GM18870 (cell line): ENCODE results near the gene PLCXD1.
"Not testable (repeated sequence)": the region's sequence is repeated elsewhere in the genome, so short reads cannot be mapped to it uniquely, and the experiment has no call there.

Experiments used
- ATAC-seq: cut with Tn5 transposase; IDR thresholded peaks from one replicate; pipeline ENCODE4 v1.9.1; 2021; ENCODE audit warnings: moderate library complexity; ENCODE audit not compliant: unreplicated experiment

The PLCXD1 gene

DNA sequence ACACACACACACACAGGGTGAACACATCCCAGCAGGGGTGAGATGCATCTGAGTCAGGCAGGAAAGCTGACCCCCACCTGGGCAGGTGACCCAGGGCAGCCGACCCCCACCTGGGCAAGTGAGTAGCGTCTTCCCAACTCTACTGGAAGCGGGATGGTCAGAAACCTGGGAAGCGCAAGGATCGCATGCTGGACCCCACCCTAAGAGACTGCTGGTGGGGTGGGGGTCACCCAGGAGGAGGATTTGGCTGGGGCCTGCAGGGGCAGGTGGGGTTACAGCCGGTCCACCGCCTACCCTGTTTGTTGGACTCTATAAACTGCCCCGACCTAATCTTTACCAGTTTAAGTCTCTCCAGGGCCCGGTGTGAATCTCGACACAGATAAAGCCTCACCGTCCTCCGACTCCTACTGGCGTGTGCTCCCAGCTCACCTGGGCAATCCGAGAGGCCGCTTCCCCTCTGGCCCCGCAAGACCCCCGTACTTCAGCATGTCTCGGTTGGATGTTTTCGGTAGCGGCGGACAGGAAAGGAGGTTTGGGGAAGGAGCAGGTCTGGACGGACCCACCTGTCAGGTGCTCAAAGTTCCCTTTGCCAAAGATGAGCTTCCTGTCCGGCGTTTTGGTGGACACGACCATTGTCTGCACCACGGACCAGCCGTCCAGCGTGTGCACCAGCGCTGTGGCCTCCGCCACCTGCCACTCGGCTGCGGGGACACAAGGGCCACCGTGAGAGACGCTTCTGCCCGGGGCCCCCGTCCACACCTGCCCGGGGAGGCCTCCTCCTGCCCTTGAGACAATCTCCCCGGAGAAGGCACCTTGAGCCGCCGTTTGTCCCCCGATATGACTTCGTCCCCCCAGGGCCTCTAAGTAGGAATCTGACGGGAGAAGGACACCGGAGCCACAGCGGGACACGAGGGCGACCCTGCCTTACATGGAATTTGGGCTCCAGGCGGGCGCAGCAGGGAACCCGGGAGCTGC is 35.5 kb downstream of the PLCXD1 start:
- no peak for ATAC-seq

- no peak for ATAC-seq
Observed at GRCh38 chrX:317424-318067, 36.4 kb downstream of the PLCXD1 start.

DNA sequence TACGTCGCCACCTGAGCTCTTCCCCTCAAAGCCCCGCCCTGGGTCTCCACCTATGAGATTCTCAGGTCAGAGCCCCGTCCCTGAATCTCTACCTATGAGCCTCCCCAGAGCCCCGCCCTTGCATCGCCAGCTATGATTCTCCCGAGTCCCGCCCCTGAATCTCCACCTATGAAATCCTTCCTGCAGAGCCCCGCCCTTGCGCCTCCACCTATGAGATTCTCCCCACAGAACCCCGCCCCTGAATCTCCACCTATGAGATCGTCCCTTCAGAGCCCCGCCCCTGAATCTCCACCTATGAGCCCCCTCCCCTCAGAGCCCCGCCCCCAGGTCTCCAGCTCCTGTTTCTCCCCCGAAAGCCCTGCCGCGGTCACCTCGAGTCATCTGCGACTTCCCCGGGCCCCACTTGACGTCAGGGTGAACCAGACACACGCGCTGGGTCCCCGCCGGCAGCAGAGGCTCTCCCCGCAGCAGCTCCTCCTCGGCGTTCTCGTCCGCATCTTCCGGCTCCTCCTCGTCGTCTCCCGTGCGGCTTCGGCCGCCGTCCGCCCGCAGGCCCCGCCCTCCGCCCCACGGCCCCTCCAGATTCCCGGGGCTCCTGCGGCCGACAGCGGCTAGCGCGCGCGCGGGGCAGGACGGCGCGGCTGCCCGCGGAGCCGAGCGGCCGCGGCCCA is 37.0 kb downstream of the PLCXD1 start:
- ATAC-seq = peak; percentile 66

DNA sequence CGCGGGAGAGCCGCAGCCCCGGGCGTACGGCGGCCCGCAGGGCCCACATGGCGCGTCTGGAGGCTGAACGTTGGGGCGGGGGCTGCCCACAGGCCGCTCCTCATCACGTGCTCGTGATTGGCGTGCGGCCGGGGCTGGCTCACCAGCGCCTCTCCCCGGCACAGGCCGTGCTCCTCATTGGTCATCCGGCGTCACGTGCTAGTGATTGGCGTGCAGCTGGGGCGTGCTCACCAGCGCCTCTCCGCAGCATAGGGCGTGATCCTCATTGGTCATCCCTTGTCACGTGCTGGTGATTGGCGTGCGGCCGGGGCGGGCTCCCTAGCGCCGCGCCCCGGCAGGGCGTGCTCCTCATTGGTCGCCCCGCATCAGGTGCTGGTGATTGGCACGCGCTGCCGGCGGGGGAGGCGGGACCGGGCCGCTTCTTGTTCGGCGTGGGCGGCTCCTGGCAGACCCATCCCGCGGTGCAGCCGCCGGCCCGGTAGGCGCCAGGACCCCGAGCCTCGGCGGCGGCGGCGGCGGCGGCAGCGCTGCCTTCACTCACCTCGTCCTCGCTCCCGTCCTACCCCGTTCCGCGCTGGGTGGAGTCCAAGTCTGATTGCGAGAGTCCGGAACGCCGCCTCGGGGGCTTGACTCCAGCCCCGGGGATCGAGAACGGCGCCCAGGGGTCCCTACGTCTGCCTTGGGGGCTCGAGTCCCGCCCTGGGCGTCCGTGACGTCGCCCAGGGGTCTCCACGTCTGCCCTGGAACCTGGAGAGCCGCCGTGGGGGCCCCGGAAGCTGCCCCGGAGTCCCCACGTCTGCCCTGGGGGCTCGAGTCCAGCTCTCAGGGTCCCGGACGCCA is 37.8 kb downstream of the PLCXD1 start, which contains the start of gene GTPBP6:
GTPBP6 (minus strand) TSS at position 58 of the 840 bp plus-strand sequence; CDS start at position 49, 9 bp downstream.
- peak; percentile 87 for ATAC-seq

DNA sequence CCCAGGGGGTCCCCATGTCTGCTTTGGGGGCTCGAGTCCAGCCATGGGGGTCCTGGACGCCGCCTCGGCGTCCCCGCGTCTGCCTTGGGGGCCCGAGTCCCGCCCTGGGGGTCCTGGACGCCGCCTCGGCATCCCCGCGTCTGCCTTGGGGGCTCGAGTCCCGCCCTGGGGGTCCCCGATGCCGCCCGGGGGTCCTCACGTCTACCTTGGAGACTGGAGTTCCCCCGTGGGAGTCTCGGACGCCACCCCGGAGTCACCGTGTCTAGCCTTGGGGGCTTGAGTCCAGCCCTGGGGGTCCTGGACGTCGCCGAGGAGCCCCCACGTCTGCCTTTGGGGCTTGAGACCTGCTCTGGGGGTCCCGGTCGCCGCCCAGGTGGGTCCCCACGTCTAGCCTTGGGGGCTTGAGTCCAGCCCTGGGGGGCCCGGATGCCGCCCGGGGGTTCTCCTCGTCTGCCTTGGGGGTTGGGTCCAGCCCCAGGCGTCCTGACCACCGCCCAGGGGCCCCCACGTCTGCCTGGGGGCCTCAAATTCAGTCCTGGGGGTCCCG is 38.5 kb downstream of the PLCXD1 start:
- ATAC-seq = no peak

- ATAC-seq = no peak
Observed at GRCh38 chrX:320126-320783, 39.1 kb downstream of the PLCXD1 start.

- no peak for ATAC-seq
Observed at GRCh38 chrX:323721-324628, 42.8 kb downstream of the PLCXD1 start.

DNA sequence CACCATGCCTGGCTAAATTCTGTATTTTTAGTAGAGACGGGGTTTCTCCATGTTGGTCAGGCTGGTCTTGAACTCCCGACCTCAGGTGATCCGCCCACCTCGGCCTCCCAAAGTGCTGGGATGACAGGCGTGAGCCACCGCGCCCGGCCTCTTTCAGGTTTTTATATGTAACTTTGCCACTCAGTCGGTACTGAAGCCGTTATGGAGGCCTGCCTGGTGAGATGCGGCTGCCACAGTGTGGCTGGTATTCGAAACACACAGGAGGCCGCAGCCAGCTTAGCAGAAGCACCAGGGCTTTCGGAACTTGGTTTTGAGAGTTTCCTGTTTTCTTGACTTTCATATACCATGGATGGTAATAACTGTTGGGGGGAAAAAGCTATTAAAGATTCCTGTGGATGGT is 43.5 kb downstream of the PLCXD1 start:
- ATAC-seq = not testable (repeated sequence)

GRCh38 chrX:327660-328126 is 46.5 kb downstream of the PLCXD1 start:
- no peak for ATAC-seq

DNA sequence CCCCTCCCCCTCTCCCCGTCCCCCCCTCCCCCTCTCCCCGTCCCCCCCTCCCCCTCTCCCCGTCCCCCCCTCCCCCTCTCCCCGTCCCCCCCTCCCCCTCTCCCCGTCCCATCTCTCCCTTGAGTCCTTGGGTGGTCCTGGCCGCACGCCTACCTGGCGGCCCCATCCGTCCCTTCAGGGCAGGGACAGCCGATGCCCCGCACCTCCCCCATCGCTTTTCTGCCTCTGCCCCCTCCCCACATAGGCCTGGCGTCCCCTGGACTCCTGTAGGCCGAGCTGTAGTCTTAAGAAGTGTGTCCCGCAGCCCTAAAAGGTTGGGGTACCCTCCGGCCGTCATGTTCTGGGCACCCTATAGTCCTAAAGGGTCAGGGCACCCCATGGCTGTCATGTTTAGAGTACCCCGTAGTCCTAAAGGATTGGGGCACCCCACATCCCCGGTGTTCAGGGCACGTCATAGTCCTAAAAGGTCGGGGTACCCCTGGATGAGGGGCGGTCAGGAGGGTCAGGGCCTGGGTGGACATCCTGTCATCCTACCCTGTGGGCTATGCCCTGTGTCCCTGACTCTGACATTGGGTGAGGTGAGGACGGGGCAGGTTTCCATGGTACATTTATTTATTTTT is 48.2 kb downstream of the PLCXD1 start:
- no peak for ATAC-seq

DNA sequence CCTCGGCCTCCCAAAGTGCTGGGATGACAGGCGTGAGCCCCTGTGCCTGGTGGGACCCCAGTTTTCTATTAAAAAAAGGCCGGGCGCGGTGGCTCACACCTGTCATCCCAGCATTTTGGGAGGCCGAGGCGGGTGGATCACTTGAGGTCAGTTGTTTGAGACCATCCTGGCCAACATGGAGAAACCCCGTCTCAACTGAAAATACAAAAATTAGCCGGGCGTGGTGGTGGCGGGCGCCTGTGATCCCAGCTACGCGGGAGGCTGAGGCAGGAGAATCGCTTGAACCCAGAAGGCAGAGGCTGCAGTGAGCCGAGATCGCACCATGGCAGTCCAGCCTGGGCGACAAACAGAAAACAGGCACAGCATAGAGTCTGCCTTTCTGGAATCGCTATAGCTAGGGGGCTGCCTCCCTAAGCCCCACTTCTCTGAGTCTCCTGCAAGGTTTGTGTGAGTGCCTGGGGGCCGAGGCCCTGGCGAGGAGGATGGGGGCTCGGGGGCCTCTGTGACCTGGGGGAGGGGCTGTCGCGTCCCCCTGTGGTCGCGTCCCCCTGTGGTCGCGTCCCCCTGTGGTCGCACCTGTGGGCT is 49.1 kb downstream of the PLCXD1 start:
- not testable (repeated sequence) for ATAC-seq

DNA sequence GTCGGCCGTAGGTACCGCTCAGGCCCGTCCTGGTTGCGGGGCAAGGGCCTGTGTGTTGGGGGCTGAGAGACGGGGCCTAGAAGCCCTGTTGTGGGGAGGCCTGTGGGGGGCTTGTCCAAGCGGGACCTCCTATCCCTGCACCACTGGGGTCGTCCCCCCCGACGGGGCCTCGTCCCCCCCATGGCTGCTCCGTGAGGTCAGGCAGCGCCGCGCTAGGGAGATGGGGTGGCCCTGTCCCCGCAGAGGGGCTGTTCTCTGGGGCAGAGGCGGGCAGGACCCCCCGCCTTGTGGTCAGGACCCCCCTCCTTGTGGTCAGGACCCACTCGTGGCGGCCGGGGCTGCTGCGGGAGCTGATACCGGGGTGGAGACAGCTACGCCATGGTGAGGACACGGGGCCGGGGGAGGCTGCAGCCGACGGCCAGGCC is 49.6 kb downstream of the PLCXD1 start:
- ATAC-seq = no peak

- no peak for ATAC-seq
Observed at GRCh38 chrX:331151-331824, 50.1 kb downstream of the PLCXD1 start.

DNA sequence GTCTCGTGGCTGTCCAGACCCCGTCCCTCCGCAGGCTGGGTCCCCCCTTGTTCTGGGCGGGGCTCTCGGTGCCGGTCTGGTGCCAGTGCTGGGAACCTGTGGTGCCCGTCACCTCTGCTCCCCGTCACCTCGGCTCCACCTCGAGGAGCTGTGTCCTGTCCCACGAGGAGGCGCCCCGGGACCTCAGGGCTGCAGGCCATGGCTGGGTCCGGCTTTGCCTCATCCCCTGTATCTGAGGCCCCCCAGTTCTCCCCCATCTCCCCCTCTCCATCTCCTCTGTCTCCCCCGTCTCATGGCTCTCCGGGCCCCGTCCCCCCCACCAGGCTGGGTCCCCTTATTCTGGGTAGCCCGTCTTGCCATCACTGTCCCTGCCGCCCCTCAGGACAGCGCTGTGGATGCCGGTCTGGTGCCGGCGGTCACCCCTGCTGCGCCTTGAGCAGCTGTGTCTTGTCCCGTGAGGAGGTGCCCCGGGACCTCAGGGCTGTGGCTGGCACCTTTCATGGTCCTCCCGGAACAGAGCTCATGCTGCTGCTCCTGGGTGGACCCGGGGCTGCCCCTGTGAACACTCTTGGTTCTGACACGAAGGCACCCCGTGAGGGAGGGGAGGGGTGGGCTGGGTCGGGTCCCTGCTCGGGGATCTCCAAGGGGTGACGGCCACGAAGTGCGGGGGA is 50.8 kb downstream of the PLCXD1 start:
- ATAC-seq = no peak

DNA sequence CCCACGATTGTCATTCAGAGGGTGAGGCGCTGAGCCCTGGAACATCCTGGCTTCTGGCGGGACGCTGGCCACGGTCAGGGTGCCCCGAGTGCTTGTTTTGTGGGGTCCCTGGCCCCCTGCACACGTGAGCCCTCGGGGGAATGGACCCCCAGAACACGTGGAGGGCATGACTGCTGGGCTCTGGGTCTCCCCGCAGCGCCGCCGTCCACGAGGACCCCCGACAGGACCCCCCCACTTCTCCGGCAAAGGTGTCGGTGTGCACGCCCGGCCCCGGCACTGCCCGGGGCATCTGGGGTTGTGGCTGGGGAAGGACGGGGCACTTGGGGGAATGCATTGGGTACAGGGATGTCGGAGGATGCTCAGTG is 51.3 kb downstream of the PLCXD1 start:
- ATAC-seq = no peak

GRCh38 chrX:332916-333610 is 51.9 kb downstream of the PLCXD1 start:
- ATAC-seq = no peak
